ENCODE data around the gene GBA3.

GBA3 gene

DNA sequence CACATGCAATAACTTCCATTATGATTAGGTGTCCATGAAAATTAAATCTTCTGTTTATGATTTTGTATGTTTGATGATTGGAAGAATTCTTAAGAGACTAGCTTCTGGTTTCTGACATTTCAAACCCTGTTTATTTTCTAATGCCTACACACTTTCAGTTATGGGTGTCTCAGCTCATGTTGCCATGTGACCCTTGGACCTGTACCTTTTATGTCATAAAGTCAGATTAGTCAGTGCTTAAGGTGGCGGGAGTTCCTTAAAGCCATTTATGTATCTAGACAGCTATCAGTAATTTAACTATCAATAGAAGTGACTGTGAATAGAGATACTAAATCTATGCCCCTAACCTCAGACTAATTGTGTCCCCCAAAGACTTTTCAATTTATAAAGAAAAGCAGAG lies 155.6 kb downstream of the GBA3 start:
- Histone ChIP-seq H3K27ac (no peak overlapping the region), H4K20me1 (no peaks in the 10 kb centered on the region), H3K9ac (no peak overlapping the region), H3K9me3 (replicated peaks in 1 of 11) (no peaks in the 10 kb centered on the region), H3K36me3 (no peaks in the 10 kb centered on the region), H3K27me3 (no peaks in the 10 kb centered on the region), H3K4me3 (no peak overlapping the region), H3K4me2 (no peak overlapping the region), H3K4me1 (no peaks in the 10 kb centered on the region)
- no peak for TF ChIP-seq Cebpa-rat (IDR thresholded peaks at IDR 0.05)

DNA sequence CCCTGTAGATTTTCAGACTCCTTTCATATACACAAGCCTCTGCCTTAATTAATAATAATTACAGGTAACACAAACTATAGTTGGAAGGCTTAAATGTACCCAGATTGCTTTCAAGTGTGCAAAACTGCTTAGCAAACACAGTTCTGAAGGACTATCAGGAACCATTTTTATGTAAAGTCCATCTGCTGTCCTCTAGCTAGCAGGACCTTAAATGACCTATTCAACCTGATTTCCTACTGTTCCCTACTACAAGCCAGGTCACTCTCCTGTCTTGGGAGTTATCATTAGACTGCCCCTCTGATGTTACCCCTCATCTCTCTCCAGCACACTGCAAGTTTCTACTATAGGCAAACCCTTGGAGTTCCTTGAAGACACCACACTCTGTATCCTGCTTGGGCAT lies 157.3 kb downstream of the GBA3 start:
- Histone ChIP-seq H3K4me3 (no peak overlapping the region), H3K27ac (no peak overlapping the region), H3K4me2 (0 out of 22 replicates have a peak overlapping the region, but pooled peaks of 1 of the 11 experiments have one; percentile 32), H3K4me1 (no peaks in the 10 kb centered on the region), H3K27me3 (no peaks in the 10 kb centered on the region), H4K20me1 (no peaks in the 10 kb centered on the region), H3K9me3 (replicated peaks in 1 of 11) (peaks cover 0 to 7% (median 0%) of the 10 kb centered on the region in 11 experiments; a peak in 4 of 22 replicates), H3K36me3 (no peaks in the 10 kb centered on the region), H3K9ac (no peak overlapping the region)
- no peak for TF ChIP-seq Cebpa-rat (IDR thresholded peaks at IDR 0.05)

DNA sequence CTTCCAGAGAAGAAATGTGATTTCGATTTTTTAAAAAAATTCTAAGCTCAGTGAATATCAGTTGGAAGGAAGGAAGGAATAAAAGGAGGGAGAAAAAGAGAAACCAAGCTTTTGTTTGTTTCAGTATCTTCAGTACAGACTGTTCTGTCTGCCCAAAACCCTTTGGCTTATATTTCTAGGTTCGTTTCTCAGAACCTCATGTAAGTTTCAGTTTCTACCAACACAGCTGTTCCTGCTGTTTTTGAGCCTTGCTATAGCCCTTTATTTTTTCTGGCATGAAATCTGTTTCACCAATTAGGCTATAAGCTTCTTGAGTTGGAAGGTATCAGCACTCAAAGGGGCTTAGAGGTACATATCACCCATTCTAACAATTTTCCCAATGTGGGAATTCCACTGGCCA lies 157.9 kb downstream of the GBA3 start:
- no peak overlapping the region for H3K4me3 ChIP-seq
- no peak overlapping the region for H3K27ac ChIP-seq

DNA sequence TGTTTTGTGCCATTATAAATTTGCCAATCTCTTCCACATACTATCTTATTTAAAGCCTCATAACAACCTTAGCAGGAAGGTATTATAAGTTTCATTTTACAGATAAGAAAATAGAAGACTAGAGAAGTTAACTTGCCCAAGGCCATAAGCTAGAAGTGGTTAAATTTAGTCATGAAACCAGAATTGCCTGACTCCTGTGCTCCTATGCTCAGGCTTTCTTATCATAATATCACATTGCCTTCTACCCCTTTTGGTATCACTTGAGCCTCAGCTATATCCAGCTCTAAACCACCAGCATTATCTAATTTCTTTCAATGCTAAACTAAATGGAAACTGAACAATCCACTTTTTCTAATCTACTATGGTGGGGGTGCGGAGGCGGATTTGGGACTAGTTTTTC lies 164.7 kb downstream of the GBA3 start:
- Histone ChIP-seq H3K4me2 (no peak overlapping the region), H3K27ac (no peak overlapping the region), H3K9ac (no peak overlapping the region), H3K36me3 (no peaks in the 10 kb centered on the region), H4K20me1 (no peaks in the 10 kb centered on the region), H3K4me1 (no peaks in the 10 kb centered on the region), H3K9me3 (replicated peaks in 1 of 11) (peaks cover 0 to 10% (median 0%) of the 10 kb centered on the region in 11 experiments; a peak in 5 of 22 replicates), H3K27me3 (no peaks in the 10 kb centered on the region), H3K4me3 (no peak overlapping the region)
- TF ChIP-seq Cebpa-rat (IDR thresholded peaks at IDR 0.05): no peak

More for the DNA sequence above, 157.9 kb downstream of the GBA3 start:
- Histone ChIP-seq H3K27me3 (no peaks in the 10 kb centered on the region), H3K9me3 (replicated peaks in 1 of 11) (peaks cover 0 to 10% (median 0%) of the 10 kb centered on the region in 11 experiments; a peak in 5 of 22 replicates), H3K4me1 (no peaks in the 10 kb centered on the region), H3K4me2 (peak overlapping the region in 1 of 11 experiments; percentile 32; a peak in 1 of 22 replicates), H4K20me1 (no peaks in the 10 kb centered on the region), H3K9ac (peak overlapping the region in 1 of 11 experiments; percentile 10; a peak in 1 of 22 replicates), H3K36me3 (no peaks in the 10 kb centered on the region)
- no peak for TF ChIP-seq Cebpa-rat (IDR thresholded peaks at IDR 0.05)

DNA sequence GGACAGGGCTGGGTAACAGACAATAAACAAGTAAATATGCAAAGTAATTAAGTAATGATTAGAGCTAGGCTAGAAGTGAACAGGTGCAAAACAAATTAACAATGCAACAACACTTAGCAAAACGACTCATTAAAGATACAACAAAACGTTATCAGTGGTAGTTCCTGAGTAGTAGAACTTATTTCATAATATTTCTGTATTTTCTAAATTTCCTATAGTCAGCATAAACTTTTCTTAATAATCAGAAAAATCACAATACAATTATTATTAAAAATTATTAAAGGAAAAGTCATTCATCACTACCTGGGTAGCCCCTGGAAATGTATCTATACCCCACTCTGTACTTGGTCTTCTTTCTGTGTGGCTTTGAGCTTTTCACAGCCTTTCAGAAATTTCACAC lies 166.6 kb downstream of the GBA3 start:
- Histone ChIP-seq H3K9ac (no peak overlapping the region), H4K20me1 (no peaks in the 10 kb centered on the region), H3K4me2 (no peak overlapping the region), H3K27me3 (no peaks in the 10 kb centered on the region), H3K4me3 (no peak overlapping the region), H3K4me1 (no peaks in the 10 kb centered on the region), H3K36me3 (no peaks in the 10 kb centered on the region), H3K9me3 (replicated peaks in 1 of 11) (peaks cover 0 to 10% (median 0%) of the 10 kb centered on the region in 11 experiments; a peak in 5 of 22 replicates), H3K27ac (no peak overlapping the region)
- TF ChIP-seq Cebpa-rat (IDR thresholded peaks at IDR 0.05): no peak

Data from BLaER1 treated with 17β-estradiol and CSF1 and Interleukin-3, amounts not matched to agents 10 nM and 100 nM (cell line).